Heart left ventricle (tissue), 16 donors: Measurements from ENCODE around the gene CATSPERZ. TPM values are rescaled to one million over a fixed set of nuclear protein-coding genes. Genes with fewer than 3 reads are reported as not detected.

Experiments used
- ATAC-seq, 4 donors: fragments of 200-7000 bp; cut with Tn5 transposase; one replicate each; pipeline ENCODE4 v1.9.1; 2020 to 2022; ENCODE audit warnings: moderate library complexity in 4 of 4, mild to moderate bottlenecking in 3 of 4, moderate number of reproducible peaks in 1 of 4
- DNase-seq, 5 donors: peaks; one replicate each; pipeline ENCODE4 v3.0.0-alpha.2; 2020
- H3K27ac ChIP-seq, 12 donors: fragments of 200-600 bp; sonication (generic) in 4 of 12; one replicate each; pipeline versions ENCODE4 v1.5.0 to v1.8.0; 2016 to 2022; ENCODE audit warnings: mild to moderate bottlenecking in 2 of 12
- H3K27me3 ChIP-seq, 9 donors: fragments of 200-600 bp; sonication (generic) in 2 of 9; one replicate each; pipeline versions ENCODE4 v1.5.1 to v1.8.0; 2016 to 2022; ENCODE audit warnings: mild to moderate bottlenecking in 3 of 9
- H3K36me3 ChIP-seq, 9 donors: fragments of 200-600 bp; sonication (generic) in 2 of 9; one replicate each; pipeline versions ENCODE4 v1.5.0 to v1.8.0; 2018 to 2022; ENCODE audit warnings: mild to moderate bottlenecking in 2 of 9
- H3K4me1 ChIP-seq, 12 donors: fragments of 200-600 bp; sonication (generic) in 4 of 12; one replicate each; pipeline versions ENCODE4 v1.5.0 to v1.8.0; 2016 to 2022; ENCODE audit warnings: mild to moderate bottlenecking in 3 of 12
- H3K4me3 ChIP-seq, 12 donors: fragments of 200-600 bp; sonication (generic) in 4 of 12; one replicate each; pipeline versions ENCODE4 v1.5.0 to v1.8.0; 2017 to 2022; ENCODE audit warnings: mild to moderate bottlenecking in 9 of 12, moderate library complexity in 4 of 12
- H3K9me3 ChIP-seq, 12 donors: fragments of 200-600 bp; sonication (generic) in 4 of 12; one replicate each; pipeline versions ENCODE4 v1.5.0 to v1.8.0; 2016 to 2022; ENCODE audit warnings: mild to moderate bottlenecking in 1 of 12
- POLR2A ChIP-seq, 2 donors: fragments of 450-650 bp; IDR thresholded peaks; one replicate each; pipeline ENCODE4 v1.6.1; 2017; ENCODE audit warnings: antibody characterized with exemption in 2 of 2, mild to moderate bottlenecking in 2 of 2, moderate library complexity in 2 of 2
- WGBS, 4 donors: extraction: QIAGEN DNeasy Blood & Tissue Kit in 2 of 4; methylation state at CpG; one replicate each; pipeline versions ENCODE4 v1.1.5 to v1.1.7; 2013 to 2018; 5-methylcytosine and 5-hydroxymethylcytosine counted together
- intact Hi-C, 10 donors: fragments of 100-400 bp; cut with DNase I; formaldehyde crosslinking; loops; one replicate each; pipeline versions ENCODE4 v1.11.1 to v1.14.2; 2022
- polyA plus RNA-seq, 2 donors: library from polyadenylated mRNA; stranded (reverse); fragments of 200-250 nt; gene quantifications; one replicate each; pipeline ENCODE4 v1.2.3, GENCODE V29; 2013
- total RNA-seq, 9 donors: library from RNA; depleted of rRNA in 2 of 9; stranded (reverse); fragments of >200 nt in 2 of 9; fragmentation: NEBNext Ultra II Directional in 3 of 9; extraction: Animal tissue kit (Norgen Biotek cat#: 25700) in 3 of 9; gene quantifications; one replicate each; pipeline versions ENCODE4 v1.1.0 to v1.2.4, GENCODE V29; 2016 to 2023
- TF ChIP-seq, protein P1 (sequence below), 12 donors: fragments of 200-600 bp; sonication (generic) in 4 of 12; IDR thresholded peaks; one replicate each; pipeline versions ENCODE4 v1.5.0 to v1.8.0; 2018 to 2022; ENCODE audit warnings: antibody characterized with exemption in 12 of 12, mild to moderate bottlenecking in 5 of 12
- donor health status: ischemic (EF 13 %, LVEDD 7.1; RV severe dilation, severe dysfunction).
- donor health status: healthy with polysubstance abuse.
- donor health status: DM: no; HTN: yes; CAD: no.
- donor health status: DM: no; HTN: no; CAD: no.
- donor health status: ischemic (EF 25% LVEDD 6.9; RV normal size, moderate dysfunction).
- donor health status: ischemic (EF 25% LVEDD 5.7; RV mildly dilated, moderate dysfunction).
- donor health status: healthy.
- donor health status: DM: yes; HTN: yes; CAD: no.
- donor health status: ischemic (EF 35%, LVEDD 5.7; RV mildly dilated, moderate dysfunction).
- donor health status: nonischemic (EF 11% LVEDD 7.7; RV severe dilation, severe dysfunction).
- donor health status: DM: yes; HTN: yes; CAD: no.
- donor health status: PGD.
- donor health status: ischemic (EF 29% LVEDD 5.4; RV normal size, mild dysfunction).
- donor health status: nonischemic (EF 23%, LVEDD 6.1; RV moderate dilation, normal function).

CATSPERZ gene
- total and polyA plus RNA-seq, 11 donors: not detected

DNA sequence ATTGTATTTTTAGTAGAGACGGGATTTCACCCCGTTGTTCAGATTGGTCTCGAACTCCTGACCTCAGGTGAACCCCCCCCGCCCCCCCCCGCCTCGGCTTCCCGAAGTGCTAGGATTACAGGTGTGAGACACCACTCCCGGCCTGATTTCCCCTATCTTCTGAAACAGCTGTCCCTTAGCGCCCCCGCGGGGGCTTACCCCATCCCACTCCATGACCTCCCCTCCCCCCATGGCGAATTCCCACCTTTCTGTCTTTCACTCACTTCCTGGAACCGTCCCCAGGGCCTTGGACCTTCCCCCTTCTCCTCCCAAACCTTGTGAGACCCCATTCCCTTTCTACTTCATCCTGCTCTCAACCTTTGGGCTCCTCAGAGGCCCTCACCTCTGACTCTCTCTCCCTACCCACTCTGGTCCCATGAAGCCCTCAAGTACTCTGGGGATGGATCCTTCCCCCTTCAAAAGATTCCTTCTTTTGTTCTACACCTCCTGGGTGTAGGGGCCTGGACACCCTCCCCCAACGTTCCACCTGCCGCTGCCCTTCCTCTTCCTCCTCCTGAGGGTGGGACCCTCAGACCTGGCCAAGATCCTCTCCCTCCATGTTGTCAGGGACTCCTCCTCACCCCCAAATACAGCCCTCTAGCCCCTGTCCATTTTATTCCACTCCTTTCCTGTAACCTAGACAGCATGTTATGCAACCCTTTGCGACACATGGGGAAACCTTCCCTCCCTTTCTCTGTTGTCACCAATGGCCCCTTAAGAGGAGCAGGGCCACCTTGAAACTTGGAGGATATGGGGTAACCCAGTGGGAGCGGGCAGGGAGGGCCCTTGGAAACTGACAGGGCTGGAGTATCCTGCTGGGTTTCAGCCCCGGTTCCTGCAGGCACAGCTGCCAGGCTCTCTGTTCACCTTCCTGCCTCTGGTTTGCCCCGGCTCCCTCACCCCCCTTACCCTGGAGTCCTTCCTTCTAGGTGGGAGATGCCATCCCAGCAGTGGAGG is 18.9 kb downstream of the CATSPERZ start:
- TF ChIP-seq POLR2A (IDR thresholded peaks at IDR 0.05): no peak
- TF ChIP-seq, protein P1, sequence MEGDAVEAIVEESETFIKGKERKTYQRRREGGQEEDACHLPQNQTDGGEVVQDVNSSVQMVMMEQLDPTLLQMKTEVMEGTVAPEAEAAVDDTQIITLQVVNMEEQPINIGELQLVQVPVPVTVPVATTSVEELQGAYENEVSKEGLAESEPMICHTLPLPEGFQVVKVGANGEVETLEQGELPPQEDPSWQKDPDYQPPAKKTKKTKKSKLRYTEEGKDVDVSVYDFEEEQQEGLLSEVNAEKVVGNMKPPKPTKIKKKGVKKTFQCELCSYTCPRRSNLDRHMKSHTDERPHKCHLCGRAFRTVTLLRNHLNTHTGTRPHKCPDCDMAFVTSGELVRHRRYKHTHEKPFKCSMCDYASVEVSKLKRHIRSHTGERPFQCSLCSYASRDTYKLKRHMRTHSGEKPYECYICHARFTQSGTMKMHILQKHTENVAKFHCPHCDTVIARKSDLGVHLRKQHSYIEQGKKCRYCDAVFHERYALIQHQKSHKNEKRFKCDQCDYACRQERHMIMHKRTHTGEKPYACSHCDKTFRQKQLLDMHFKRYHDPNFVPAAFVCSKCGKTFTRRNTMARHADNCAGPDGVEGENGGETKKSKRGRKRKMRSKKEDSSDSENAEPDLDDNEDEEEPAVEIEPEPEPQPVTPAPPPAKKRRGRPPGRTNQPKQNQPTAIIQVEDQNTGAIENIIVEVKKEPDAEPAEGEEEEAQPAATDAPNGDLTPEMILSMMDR (IDR thresholded peaks at IDR 0.05): no peak
- Histone ChIP-seq H3K27ac (peak overlapping the region; percentile 92 to 100 (median 99)), H3K27me3 (no peaks in the 10 kb centered on the region), H3K4me1 (peaks cover 0 to 34% (median 19%) of the 10 kb centered on the region in 12 donors), H3K36me3 (peaks cover 0 to 46% (median 33%) of the 10 kb centered on the region in 9 donors), H3K9me3 (no peaks in the 10 kb centered on the region), H3K4me3 (peak overlapping the region; percentile 69 to 99 (median 88))
- 27 to 33% (median 28%) methylated on average over 15 to 19 of the region's 19 CpGs for WGBS, 4 donors
- no peak for ATAC-seq
- intact Hi-C loops: loop anchor here in 7 of 10 donors (1.0 to 5.0 kb wide), 4 partner anchors 33 to 38 kb away; partner anchors contain the start of gene RPS6KA4 (in 3 of the 7)
- DNase-seq: no peak

DNA sequence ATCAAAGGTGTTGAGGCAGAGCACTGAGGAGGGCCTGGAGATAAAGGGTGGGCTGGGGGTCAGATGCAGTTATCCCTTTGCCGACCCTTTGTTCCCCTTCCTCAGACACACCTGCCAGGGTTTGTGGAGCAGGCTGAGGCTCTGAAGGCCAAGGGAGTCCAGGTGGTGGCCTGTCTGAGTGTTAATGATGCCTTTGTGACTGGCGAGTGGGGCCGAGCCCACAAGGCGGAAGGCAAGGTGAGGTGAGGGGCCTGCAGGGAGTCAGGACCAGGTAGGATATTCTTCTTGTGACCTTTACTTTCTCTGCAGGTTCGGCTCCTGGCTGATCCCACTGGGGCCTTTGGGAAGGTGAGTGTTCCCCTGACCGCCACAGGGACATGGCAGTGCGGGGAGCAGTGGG is 20.4 kb downstream of the CATSPERZ start:
- DNase-seq: no peak
- peaks cover 0 to 26% (median 17%) of the 10 kb centered on the region in 12 donors for H3K4me1 ChIP-seq
- 92 to 96% (median 96%) methylated on average over 7 of the region's 7 CpGs for WGBS, 4 donors
- H3K9me3 ChIP-seq: no peaks in the 10 kb centered on the region
- peaks cover 0 to 31% (median 18%) of the 10 kb centered on the region in 9 donors for H3K36me3 ChIP-seq
- no peak for ATAC-seq
- no peak overlapping the region for H3K27ac ChIP-seq
- H3K4me3 ChIP-seq: no peak overlapping the region
- intact Hi-C loops: no loop called here
- H3K27me3 ChIP-seq: no peaks in the 10 kb centered on the region
- TF ChIP-seq POLR2A (IDR thresholded peaks at IDR 0.05): no peak
- TF ChIP-seq, protein P1 (IDR thresholded peaks at IDR 0.05): no peak

DNA sequence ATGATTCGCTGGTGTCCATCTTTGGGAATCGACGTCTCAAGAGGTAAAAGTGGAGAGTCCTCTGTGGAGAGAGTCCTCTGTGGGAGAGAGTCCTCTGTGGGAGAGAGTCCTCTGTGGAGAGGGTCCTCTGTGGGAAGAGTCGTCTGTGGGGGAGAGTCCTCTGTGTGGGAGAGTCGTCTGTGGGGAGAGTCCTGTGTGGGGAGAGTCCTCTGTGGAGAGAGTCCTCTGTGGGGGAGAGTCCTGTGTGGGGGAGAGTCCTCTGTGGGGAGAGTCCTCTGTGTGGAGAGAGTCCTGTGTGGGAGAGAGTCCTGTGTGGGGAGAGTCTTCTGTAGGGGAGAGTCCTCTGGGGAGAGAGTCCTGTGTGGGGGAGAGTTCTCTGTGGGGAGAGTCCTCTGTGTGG is 20.9 kb downstream of the CATSPERZ start:
- H3K4me3 ChIP-seq: no peak overlapping the region
- TF ChIP-seq POLR2A (IDR thresholded peaks at IDR 0.05): no peak
- TF ChIP-seq, protein P1 (IDR thresholded peaks at IDR 0.05): no peak
- intact Hi-C loops: no loop called here
- H3K9me3 ChIP-seq: no peaks in the 10 kb centered on the region
- 82 to 89% (median 87%) methylated on average over 5 of the region's 5 CpGs for WGBS, 4 donors
- no peak for ATAC-seq
- no peak for DNase-seq
- H3K27ac ChIP-seq: no peak overlapping the region
- H3K36me3 ChIP-seq: peaks cover 0 to 27% (median 14%) of the 10 kb centered on the region in 9 donors
- no peaks in the 10 kb centered on the region for H3K27me3 ChIP-seq
- H3K4me1 ChIP-seq: peaks cover 0 to 25% (median 17%) of the 10 kb centered on the region in 12 donors

DNA sequence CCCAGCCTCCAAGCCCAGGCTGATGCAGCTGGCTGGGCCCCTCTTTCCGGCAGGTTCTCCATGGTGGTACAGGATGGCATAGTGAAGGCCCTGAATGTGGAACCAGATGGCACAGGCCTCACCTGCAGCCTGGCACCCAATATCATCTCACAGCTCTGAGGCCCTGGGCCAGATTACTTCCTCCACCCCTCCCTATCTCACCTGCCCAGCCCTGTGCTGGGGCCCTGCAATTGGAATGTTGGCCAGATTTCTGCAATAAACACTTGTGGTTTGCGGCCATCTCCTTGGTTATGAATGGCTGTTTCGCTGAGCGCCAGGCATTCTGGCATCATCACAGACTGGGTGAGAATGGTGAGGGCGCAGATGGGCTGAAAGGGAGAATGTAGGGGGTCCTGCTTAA is 21.4 kb downstream of the CATSPERZ start:
- intact Hi-C loops: no loop called here
- Histone ChIP-seq H3K36me3 (peaks cover 0 to 24% (median 10%) of the 10 kb centered on the region in 9 donors), H3K4me3 (no peak overlapping the region), H3K27ac (no peak overlapping the region), H3K27me3 (no peaks in the 10 kb centered on the region), H3K9me3 (no peaks in the 10 kb centered on the region), H3K4me1 (peaks cover 0 to 20% (median 14%) of the 10 kb centered on the region in 12 donors)
- TF ChIP-seq, protein P1 (IDR thresholded peaks at IDR 0.05): no peak
- TF ChIP-seq POLR2A (IDR thresholded peaks at IDR 0.05): no peak
- no peak for ATAC-seq
- no peak for DNase-seq
- WGBS, 4 donors: 92 to 97% (median 94%) methylated on average over 5 of the region's 5 CpGs
